DND-41 (cell line): ENCODE measurements around the gene ADAM10.

Experiments used
- CTCF ChIP-seq: IDR thresholded peaks from 2 replicates; pipeline ENCODE4 v1.5.1; 2012; ENCODE audit warnings: borderline replicate concordance, low read length, moderate library complexity, mild to moderate bottlenecking; ENCODE audit not compliant: poor library complexity, severe bottlenecking; ENCODE audit errors: extremely low read depth
- EZH2 ChIP-seq: IDR thresholded peaks from 3 replicates; pipeline ENCODE4 v1.6.1; 2012; ENCODE audit warnings: borderline replicate concordance, low read depth, mild to moderate bottlenecking, moderate library complexity, low read length, inconsistent platforms; ENCODE audit not compliant: severe bottlenecking

GRCh38 chr15:58678683-58679082 is 70.8 kb downstream of the ADAM10 start:
- TF ChIP-seq EZH2: no peak
- no peak for TF ChIP-seq CTCF
